AG09309 (cell line): ENCODE measurements around the gene TRAPPC8.

Experiments
- DNase-seq: peaks from one replicate; pipeline ENCODE4 v3.0.0-alpha.2; 2010; ENCODE audit warnings: low read depth
- H3K4me3 ChIP-seq: 2 replicates; pipeline ENCODE4 v1.5.1; 2011; ENCODE audit warnings: mild to moderate bottlenecking, low read depth, low read length, moderate library complexity; ENCODE audit not compliant: control insufficient read depth
- CTCF ChIP-seq: IDR thresholded peaks from 2 replicates; pipeline ENCODE4 v1.5.1; 2011; ENCODE audit warnings: mild to moderate bottlenecking, low read depth, low read length, inconsistent platforms; ENCODE audit not compliant: insufficient read depth, control insufficient read depth; ENCODE audit errors: missing control alignments

Gene TRAPPC8

GRCh38 chr18:31793531-31793930, 149.4 kb downstream of the TRAPPC8 start:
- no peak for TF ChIP-seq CTCF
- H3K4me3 ChIP-seq = no peak overlapping the region
- no peak for DNase-seq

GRCh38 chr18:31792580-31792911, 150.4 kb downstream of the TRAPPC8 start:
- no peak for DNase-seq
- no peak overlapping the region for H3K4me3 ChIP-seq
- no peak for TF ChIP-seq CTCF

GRCh38 chr18:31791817-31792579, 150.9 kb downstream of the TRAPPC8 start:
- TF ChIP-seq CTCF = no peak
- no peak for DNase-seq
- H3K4me3 ChIP-seq = no peak overlapping the region

- H3K4me3 ChIP-seq = no peak overlapping the region
- no peak for DNase-seq
- TF ChIP-seq CTCF = no peak
These were observed 153.5 kb downstream of the TRAPPC8 start for GRCh38 chr18:31789409-31789808.

GRCh38 chr18:31783059-31783458, 159.9 kb downstream of the TRAPPC8 start:
- no peak overlapping the region for H3K4me3 ChIP-seq
- no peak for DNase-seq
- no peak for TF ChIP-seq CTCF
